Loucy (cell line): Measurements from ENCODE around the gene ECPAS.

Experiments
- EZH2phosphoT487 ChIP-seq: fragments of 200-600 bp; IDR thresholded peaks from 2 replicates; pipeline ENCODE4 v1.6.1; 2018; ENCODE audit warnings: antibody characterized with exemption, mild to moderate bottlenecking, moderate library complexity, borderline replicate concordance
- TF ChIP-seq, protein P1 (sequence below): fragments of 200-600 bp; sonication (generic); conservative IDR thresholded peaks from 2 replicates; pipeline ENCODE4 v1.5.1; 2014; ENCODE audit warnings: mild to moderate bottlenecking, antibody characterized with exemption, low read length

DNA sequence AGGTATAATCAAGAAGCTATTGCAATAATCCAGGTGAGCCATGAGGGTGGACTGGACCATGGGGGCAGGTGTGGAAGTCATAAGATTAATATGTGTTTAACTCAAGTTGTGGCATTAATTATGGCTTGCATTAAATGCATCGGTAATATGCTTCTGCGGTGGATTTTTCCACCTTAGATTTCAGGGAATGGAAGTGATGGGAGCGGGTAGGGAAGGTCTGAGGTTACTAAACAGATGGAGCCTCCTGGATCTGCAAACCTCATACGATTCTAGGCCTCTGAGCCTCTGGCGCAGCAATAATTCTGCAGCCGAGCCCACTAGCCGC, 40.5 kb upstream of the ECPAS start:
- no peak for TF ChIP-seq EZH2phosphoT487
- TF ChIP-seq, protein P1, sequence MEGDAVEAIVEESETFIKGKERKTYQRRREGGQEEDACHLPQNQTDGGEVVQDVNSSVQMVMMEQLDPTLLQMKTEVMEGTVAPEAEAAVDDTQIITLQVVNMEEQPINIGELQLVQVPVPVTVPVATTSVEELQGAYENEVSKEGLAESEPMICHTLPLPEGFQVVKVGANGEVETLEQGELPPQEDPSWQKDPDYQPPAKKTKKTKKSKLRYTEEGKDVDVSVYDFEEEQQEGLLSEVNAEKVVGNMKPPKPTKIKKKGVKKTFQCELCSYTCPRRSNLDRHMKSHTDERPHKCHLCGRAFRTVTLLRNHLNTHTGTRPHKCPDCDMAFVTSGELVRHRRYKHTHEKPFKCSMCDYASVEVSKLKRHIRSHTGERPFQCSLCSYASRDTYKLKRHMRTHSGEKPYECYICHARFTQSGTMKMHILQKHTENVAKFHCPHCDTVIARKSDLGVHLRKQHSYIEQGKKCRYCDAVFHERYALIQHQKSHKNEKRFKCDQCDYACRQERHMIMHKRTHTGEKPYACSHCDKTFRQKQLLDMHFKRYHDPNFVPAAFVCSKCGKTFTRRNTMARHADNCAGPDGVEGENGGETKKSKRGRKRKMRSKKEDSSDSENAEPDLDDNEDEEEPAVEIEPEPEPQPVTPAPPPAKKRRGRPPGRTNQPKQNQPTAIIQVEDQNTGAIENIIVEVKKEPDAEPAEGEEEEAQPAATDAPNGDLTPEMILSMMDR: no peak
